ENCODE results near the gene DDX10. TPM values are rescaled to one million over a fixed set of nuclear protein-coding genes. Genes with fewer than 3 reads are reported as not detected.
"Not testable (repeated sequence)": the region's sequence is repeated elsewhere in the genome, so short reads cannot be mapped to it uniquely, and the experiment has no call there.

The DDX10 gene
- total RNA-seq, 8 experiments from 2014 or later: 16.0 to 67.6 (median 21.6) TPM

- no peak for ATAC-seq (replicated peaks in 6 of 8)
- 86 to 100% (median 95%) methylated on average over 2 to 8 of the region's 8 CpGs for WGBS, 10 experiments
- Histone ChIP-seq H3K4me3 (no peak overlapping the region), H3K27ac (no peak overlapping the region), H3K4me1 (replicated peaks in 1 of 2) (peaks cover 0 to 19% of the 10 kb centered on the region in 2 donors)
- in situ Hi-C loops (cut with MboI; ENCODE audit: low pct_unique_long_range_greater_than_20kb in 2 of 9, low sequenced_read_pairs in 9 of 9, unreplicated experiment in 9 of 9): no loop called here
Measured at GRCh38 chr11:108732395-108732794, 67.5 kb downstream of the DDX10 start.

GRCh38 chr11:108733479-108734116 lies 68.7 kb downstream of the DDX10 start:
- Histone ChIP-seq H3K4me1 (replicated peaks in 1 of 2) (peaks cover 0 to 23% of the 10 kb centered on the region in 2 donors), H3K27ac (no peak overlapping the region), H3K4me3 (no peak overlapping the region)
- peak in 2 of 8 experiments; percentile 29 to 43 for ATAC-seq (replicated peaks in 6 of 8)
- in situ Hi-C loops (cut with MboI; ENCODE audit: low pct_unique_long_range_greater_than_20kb in 2 of 9, low sequenced_read_pairs in 9 of 9, unreplicated experiment in 9 of 9): no loop called here
- WGBS, 10 experiments: 29 to 96% (median 80%) methylated on average over 3 to 6 of the region's 6 CpGs; no CpG with 5 or more reads in 2 of the 10 experiments

DNA sequence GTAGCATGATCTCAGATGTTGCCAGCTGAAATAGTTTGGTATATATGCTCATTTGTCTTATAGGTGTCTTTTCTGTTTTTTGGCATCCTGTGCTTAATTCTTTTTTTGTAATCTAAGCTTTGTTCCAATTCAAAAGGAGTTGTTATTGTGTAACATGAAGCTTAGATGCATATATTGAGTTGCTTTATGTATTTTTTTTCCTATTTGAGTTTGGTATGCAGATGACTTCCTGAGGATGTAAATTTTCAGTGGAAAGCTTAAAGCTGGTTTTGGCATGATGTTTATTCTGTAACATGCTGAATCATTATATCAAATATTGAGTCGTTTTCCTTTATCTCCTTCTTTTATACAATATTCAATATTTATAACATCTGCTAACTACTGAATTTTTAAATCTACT lies 69.4 kb downstream of the DDX10 start:
- Histone ChIP-seq H3K4me1 (replicated peaks in 1 of 2) (peaks cover 0 to 18% of the 10 kb centered on the region in 2 donors), H3K4me3 (no peak overlapping the region), H3K27ac (no peak overlapping the region)
- in situ Hi-C loops (cut with MboI; ENCODE audit: low pct_unique_long_range_greater_than_20kb in 2 of 9, low sequenced_read_pairs in 9 of 9, unreplicated experiment in 9 of 9): no loop called here
- 0 to 100% (median 63%) methylated on average over 1 of the region's 1 CpG for WGBS, 10 experiments
- ATAC-seq (replicated peaks in 6 of 8): peak in 1 of 8 experiments; percentile 53

GRCh38 chr11:108734956-108735559 lies 70.2 kb downstream of the DDX10 start:
- no peak overlapping the region for H3K27ac ChIP-seq
- no peak overlapping the region for H3K4me3 ChIP-seq
- WGBS, 10 experiments: 56 to 100% (median 78%) methylated on average over 1 to 3 of the region's 3 CpGs; no CpG with 5 or more reads in 1 of the 10 experiments
- ATAC-seq (replicated peaks in 6 of 8): no peak
- in situ Hi-C loops (cut with MboI; ENCODE audit: low pct_unique_long_range_greater_than_20kb in 2 of 9, low sequenced_read_pairs in 9 of 9, unreplicated experiment in 9 of 9): no loop called here
- H3K4me1 ChIP-seq (replicated peaks in 1 of 2): peaks cover 0 to 10% of the 10 kb centered on the region in 2 donors

- H3K27ac ChIP-seq; ATAC-seq (replicated peaks in 6 of 8); in situ Hi-C loops (cut with MboI; ENCODE audit: low pct_unique_long_range_greater_than_20kb in 2 of 9, low sequenced_read_pairs in 9 of 9, unreplicated experiment in 9 of 9); H3K4me1 ChIP-seq (replicated peaks in 1 of 2); H3K4me3 ChIP-seq: not testable (repeated sequence)
- 92 to 100% (median 100%) methylated on average over 1 to 2 of the region's 2 CpGs; no CpG with 5 or more reads in 3 of the 10 experiments for WGBS, 10 experiments
Measured at GRCh38 chr11:108740132-108740531, 75.3 kb downstream of the DDX10 start.

- no peak overlapping the region for H3K4me3 ChIP-seq
- no peak overlapping the region for H3K27ac ChIP-seq
- 41 to 100% (median 83%) methylated on average over 1 to 3 of the region's 3 CpGs; no CpG with 5 or more reads in 1 of the 10 experiments for WGBS, 10 experiments
- ATAC-seq (replicated peaks in 6 of 8): no peak
- no peaks in the 10 kb centered on the region for H3K4me1 ChIP-seq (replicated peaks in 1 of 2)
- in situ Hi-C loops (cut with MboI; ENCODE audit: low pct_unique_long_range_greater_than_20kb in 2 of 9, low sequenced_read_pairs in 9 of 9, unreplicated experiment in 9 of 9): no loop called here
Measured at GRCh38 chr11:108743851-108744250, 79.0 kb downstream of the DDX10 start.

DNA sequence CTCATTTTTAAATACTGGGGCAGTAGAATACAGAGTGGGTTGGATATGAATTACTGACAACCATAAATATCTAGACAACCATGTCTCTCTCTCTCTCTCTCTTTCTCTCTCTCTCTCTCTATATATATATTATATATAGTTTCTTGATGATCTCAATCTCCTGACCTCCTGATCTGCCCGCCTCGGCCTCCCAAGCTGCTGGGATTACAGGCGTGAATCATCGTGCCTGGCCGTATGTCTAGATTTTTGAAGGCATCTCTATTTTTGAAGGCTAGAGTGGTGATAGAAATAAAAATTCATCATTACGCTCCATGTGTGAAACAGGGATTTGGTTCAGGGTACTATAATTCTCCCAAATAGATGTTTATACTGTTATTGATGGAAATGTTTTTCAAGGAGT lies 84.1 kb downstream of the DDX10 start:
- Histone ChIP-seq H3K27ac (no peak overlapping the region), H3K4me1 (replicated peaks in 1 of 2) (no peaks in the 10 kb centered on the region), H3K4me3 (no peak overlapping the region)
- WGBS, 10 experiments: 58 to 100% (median 92%) methylated on average over 3 to 6 of the region's 6 CpGs; no CpG with 5 or more reads in 4 of the 10 experiments
- ATAC-seq (replicated peaks in 6 of 8): peak in 5 of 8 experiments; percentile 16 to 75 (median 59)
- in situ Hi-C loops (cut with MboI; ENCODE audit: low pct_unique_long_range_greater_than_20kb in 2 of 9, low sequenced_read_pairs in 9 of 9, unreplicated experiment in 9 of 9): no loop called here

DNA sequence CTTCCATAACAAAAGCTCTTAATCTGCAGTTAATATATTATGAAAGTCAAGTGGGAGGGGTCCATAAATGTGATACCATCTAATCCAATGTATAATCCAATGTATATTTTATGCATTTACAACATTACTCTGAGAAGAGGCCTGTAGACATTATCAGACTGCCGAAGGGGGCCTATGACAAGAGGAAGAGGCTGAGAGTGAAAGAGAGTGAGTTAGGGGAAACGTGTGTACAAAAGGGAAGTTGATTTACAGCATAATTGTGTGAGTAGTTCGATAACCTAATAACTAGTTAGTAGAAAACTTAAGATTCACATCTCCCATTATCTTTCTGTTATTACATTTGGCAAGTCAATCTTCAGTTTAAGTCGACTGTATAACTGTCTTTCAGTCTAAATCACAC lies 86.6 kb downstream of the DDX10 start:
- no peak for ATAC-seq (replicated peaks in 6 of 8)
- 76 to 100% (median 98%) methylated on average over 1 to 4 of the region's 4 CpGs; no CpG with 5 or more reads in 2 of the 10 experiments for WGBS, 10 experiments
- Histone ChIP-seq H3K4me1 (replicated peaks in 1 of 2) (peaks cover 5% of the 10 kb centered on the region in 2 donors), H3K4me3 (no peak overlapping the region), H3K27ac (no peak overlapping the region)
- in situ Hi-C loops (cut with MboI; ENCODE audit: low pct_unique_long_range_greater_than_20kb in 2 of 9, low sequenced_read_pairs in 9 of 9, unreplicated experiment in 9 of 9): no loop called here

DNA sequence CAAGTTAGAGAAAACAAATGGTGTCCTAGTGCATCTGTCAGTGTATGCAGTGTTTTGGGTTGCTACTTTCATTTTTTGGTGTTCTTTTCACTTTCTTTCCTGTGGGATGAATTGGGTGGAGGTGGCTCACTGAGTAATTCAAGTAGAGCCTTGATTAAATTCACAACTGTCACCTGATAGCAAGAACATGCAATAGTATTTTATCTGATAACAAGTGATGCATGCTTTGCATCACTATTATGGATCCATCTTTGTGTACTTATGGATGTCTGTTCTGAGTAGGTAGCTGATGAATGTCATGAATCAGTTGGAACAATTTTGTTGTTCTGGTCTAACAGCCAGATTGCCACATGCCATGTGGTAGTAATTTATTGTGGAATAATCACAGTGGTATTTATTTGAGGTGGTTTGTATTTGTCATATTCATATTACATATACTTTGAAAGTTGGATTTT lies 87.5 kb downstream of the DDX10 start:
- H3K27ac ChIP-seq: no peak overlapping the region
- ATAC-seq (replicated peaks in 6 of 8): peak in 1 of 8 experiments; percentile 25
- H3K4me3 ChIP-seq: no peak overlapping the region
- peaks cover 5% of the 10 kb centered on the region in 2 donors for H3K4me1 ChIP-seq (replicated peaks in 1 of 2)
- in situ Hi-C loops (cut with MboI; ENCODE audit: low pct_unique_long_range_greater_than_20kb in 2 of 9, low sequenced_read_pairs in 9 of 9, unreplicated experiment in 9 of 9): no loop called here

DNA sequence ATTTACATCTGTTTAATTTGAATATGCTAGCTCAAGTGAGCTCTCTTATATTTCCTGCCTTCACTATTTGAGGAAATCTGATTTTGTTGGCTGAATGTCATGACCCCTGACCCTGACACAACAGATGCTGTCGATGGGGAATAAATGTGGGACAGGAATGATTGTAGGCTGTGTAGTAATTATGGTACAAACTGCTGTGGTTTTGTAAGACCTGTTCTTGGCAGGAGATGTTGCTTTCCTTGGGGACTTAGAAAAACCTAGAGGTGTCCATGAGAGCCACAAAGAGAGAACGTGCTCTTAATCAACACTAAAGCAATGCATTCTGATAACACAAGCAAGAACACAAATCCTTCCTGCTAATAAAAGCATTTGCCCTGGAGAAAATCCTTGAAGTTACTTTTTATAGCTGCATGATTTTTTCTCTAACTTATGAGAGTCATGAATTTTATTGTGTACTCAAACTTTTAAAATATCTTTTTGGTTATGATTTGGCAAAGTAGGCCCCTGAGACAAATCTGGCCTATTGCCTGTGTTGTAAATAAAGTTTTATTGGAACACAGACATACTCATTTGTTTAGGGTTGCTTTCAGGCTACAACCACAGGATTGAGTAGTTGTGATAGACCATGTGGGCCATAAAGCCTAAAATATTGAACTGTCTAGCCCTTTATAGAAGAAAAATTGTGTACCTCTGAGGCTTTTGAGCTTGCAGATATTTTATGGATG lies 90.2 kb downstream of the DDX10 start:
- in situ Hi-C loops (cut with MboI; ENCODE audit: low pct_unique_long_range_greater_than_20kb in 2 of 9, low sequenced_read_pairs in 9 of 9, unreplicated experiment in 9 of 9): no loop called here
- WGBS, 10 experiments: 23 to 50% (median 39%) methylated on average over 1 to 2 of the region's 2 CpGs; no CpG with 5 or more reads in 2 of the 10 experiments
- ATAC-seq (replicated peaks in 6 of 8): no peak
- H3K4me3 ChIP-seq: no peak overlapping the region
- H3K4me1 ChIP-seq (replicated peaks in 1 of 2): peaks cover 5% of the 10 kb centered on the region in 2 donors
- no peak overlapping the region for H3K27ac ChIP-seq

GRCh38 chr11:108757630-108758029 lies 92.8 kb downstream of the DDX10 start:
- H3K27ac ChIP-seq: no peak overlapping the region
- ATAC-seq (replicated peaks in 6 of 8): no peak
- H3K4me3 ChIP-seq: no peak overlapping the region
- WGBS, 10 experiments: 63 to 100% (median 92%) methylated on average over 2 to 3 of the region's 3 CpGs
- in situ Hi-C loops (cut with MboI; ENCODE audit: low pct_unique_long_range_greater_than_20kb in 2 of 9, low sequenced_read_pairs in 9 of 9, unreplicated experiment in 9 of 9): no loop called here
- peaks cover 5% of the 10 kb centered on the region in 2 donors for H3K4me1 ChIP-seq (replicated peaks in 1 of 2)

DNA sequence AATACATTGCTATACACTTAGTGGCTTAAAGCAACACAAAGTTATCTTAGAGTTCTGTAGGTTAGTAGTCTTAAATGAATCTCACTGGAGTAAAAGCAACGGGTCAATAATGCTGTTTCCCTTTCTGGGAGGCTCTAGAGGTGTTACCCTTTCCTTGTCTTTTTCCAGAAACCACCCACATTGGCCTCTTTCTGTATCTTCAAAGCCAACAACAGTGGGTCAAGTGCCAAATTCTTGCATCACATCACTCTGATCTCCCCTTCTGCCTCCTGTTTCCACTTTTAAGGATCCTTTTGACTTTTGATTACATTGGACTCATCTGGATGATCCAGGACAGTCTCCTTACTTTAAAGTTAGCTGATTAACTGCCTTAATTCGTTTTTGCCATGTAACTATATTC lies 93.6 kb downstream of the DDX10 start:
- 0 to 92% (median 50%) methylated on average over 1 to 2 of the region's 2 CpGs; no CpG with 5 or more reads in 2 of the 10 experiments for WGBS, 10 experiments
- in situ Hi-C loops (cut with MboI; ENCODE audit: low pct_unique_long_range_greater_than_20kb in 2 of 9, low sequenced_read_pairs in 9 of 9, unreplicated experiment in 9 of 9): no loop called here
- ATAC-seq (replicated peaks in 6 of 8): no peak

GRCh38 chr11:108766596-108767173 lies 101.8 kb downstream of the DDX10 start:
- Histone ChIP-seq H3K4me1 (replicated peaks in 1 of 2) (no peaks in the 10 kb centered on the region), H3K4me3 (no peak overlapping the region), H3K27ac (no peak overlapping the region)
- ATAC-seq (replicated peaks in 6 of 8): no peak
- 90 to 100% (median 100%) methylated on average over 1 to 6 of the region's 6 CpGs for WGBS, 10 experiments
- in situ Hi-C loops (cut with MboI; ENCODE audit: low pct_unique_long_range_greater_than_20kb in 2 of 9, low sequenced_read_pairs in 9 of 9, unreplicated experiment in 9 of 9): no loop called here

More for the DNA sequence above, 93.6 kb downstream of the DDX10 start:
- H3K27ac ChIP-seq: no peak overlapping the region
- no peak overlapping the region for H3K4me3 ChIP-seq
- peaks cover 5% of the 10 kb centered on the region in 2 donors for H3K4me1 ChIP-seq (replicated peaks in 1 of 2)
